ENCODE results near the gene CACNA1H.

CACNA1H gene

GRCh38 chr16:1129106-1129960 is 23.6 kb upstream of the CACNA1H start:
- no peak for TF ChIP-seq MAX (IDR thresholded peaks at IDR 0.05; ENCODE audit: low read depth, low read length)
- no peak overlapping the region for H3K4me3 ChIP-seq (ENCODE audit: low read depth, low read length)
- DNase-seq (ENCODE audit: low read depth): no peak

- DNase-seq (ENCODE audit: low read depth): no peak
- TF ChIP-seq CTCF (IDR thresholded peaks at IDR 0.05; ENCODE audit: low read depth, low read length): no peak
- no peak for TF ChIP-seq POLR2A (IDR thresholded peaks at IDR 0.05; ENCODE audit: extremely low read depth, insufficient read length)
- no peak for TF ChIP-seq MAX (IDR thresholded peaks at IDR 0.05; ENCODE audit: low read depth, low read length)
- no peak for TF ChIP-seq MYC (IDR thresholded peaks at IDR 0.05; ENCODE audit: low read depth, low read length)
Measured at GRCh38 chr16:1130382-1130781, 22.5 kb upstream of the CACNA1H start.

DNA sequence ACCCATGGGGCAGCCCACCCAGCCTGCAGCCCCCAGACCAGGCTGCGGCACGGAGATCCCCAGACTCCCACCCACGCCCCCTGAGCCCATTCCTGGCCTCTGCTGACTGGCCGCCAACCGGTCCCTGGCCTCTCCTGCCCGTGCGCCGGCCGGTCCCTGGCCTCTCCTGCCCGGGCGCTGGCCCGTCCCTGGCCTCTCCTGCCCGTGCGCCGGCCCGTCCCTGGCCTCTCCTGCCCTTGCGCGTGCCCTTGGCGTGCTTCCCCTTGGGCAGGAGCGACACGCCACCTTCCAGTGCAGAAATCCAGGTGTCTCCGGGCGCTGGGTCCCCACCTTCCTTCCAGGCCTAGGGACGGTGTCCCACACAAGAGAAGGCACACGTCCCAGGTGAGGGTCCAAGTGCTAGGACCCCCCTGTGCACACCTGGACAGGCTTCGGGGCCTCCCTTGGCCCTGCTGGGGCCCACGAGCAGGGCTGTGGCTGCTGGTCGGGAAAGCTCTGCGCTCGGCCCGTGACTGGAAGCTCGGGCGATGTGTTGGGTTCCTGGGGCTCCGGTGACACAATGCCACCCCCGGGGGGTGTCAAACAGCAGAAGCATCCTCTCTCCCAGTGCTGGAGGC is 21.4 kb upstream of the CACNA1H start:
- DNase-seq (ENCODE audit: low read depth): no peak
- TF ChIP-seq POLR2A (IDR thresholded peaks at IDR 0.05; ENCODE audit: extremely low read depth, insufficient read length): no peak
- TF ChIP-seq CTCF (IDR thresholded peaks at IDR 0.05; ENCODE audit: low read depth, low read length): no peak
- TF ChIP-seq MYC (IDR thresholded peaks at IDR 0.05; ENCODE audit: low read depth, low read length): no peak
- TF ChIP-seq MAX (IDR thresholded peaks at IDR 0.05; ENCODE audit: low read depth, low read length): no peak
- H3K4me3 ChIP-seq (ENCODE audit: low read depth, low read length): no peak overlapping the region

More at GRCh38 chr16:1130382-1130781, 22.5 kb upstream of the CACNA1H start:
- H3K4me3 ChIP-seq (ENCODE audit: low read depth, low read length): no peak overlapping the region

DNA sequence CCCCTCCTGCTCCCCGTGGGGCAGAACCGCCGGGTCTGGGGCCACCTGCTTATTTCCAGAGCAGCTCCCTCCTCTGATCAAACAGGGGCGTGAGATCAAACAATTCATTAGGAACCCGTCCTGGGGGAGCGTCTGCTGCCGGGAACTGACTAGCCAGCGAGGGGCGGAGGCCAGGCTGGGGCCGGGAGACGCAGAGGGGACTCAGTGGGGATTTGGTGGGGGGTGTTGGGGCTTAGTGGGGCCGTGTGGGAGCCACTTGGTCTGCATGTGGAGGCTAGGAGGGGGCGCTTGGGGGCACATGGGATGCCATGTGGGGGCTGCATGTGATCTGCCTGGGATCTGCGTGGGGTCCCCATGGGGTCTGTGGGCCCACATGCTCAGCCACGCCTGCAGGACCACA is 20.5 kb upstream of the CACNA1H start:
- TF ChIP-seq POLR2A (IDR thresholded peaks at IDR 0.05; ENCODE audit: extremely low read depth, insufficient read length) (no peak), CTCF (IDR thresholded peaks at IDR 0.05; ENCODE audit: low read depth, low read length) (no peak), MYC (IDR thresholded peaks at IDR 0.05; ENCODE audit: low read depth, low read length) (no peak), MAX (IDR thresholded peaks at IDR 0.05; ENCODE audit: low read depth, low read length) (no peak)
- DNase-seq (ENCODE audit: low read depth): no peak

GRCh38 chr16:1133271-1133670 is 19.6 kb upstream of the CACNA1H start:
- TF ChIP-seq MYC (IDR thresholded peaks at IDR 0.05; ENCODE audit: low read depth, low read length) (no peak), POLR2A (IDR thresholded peaks at IDR 0.05; ENCODE audit: extremely low read depth, insufficient read length) (no peak), MAX (IDR thresholded peaks at IDR 0.05; ENCODE audit: low read depth, low read length) (no peak), CTCF (IDR thresholded peaks at IDR 0.05; ENCODE audit: low read depth, low read length) (no peak)
- H3K4me3 ChIP-seq (ENCODE audit: low read depth, low read length): no peak overlapping the region
- DNase-seq (ENCODE audit: low read depth): no peak

More for the DNA sequence above, 20.5 kb upstream of the CACNA1H start:
- no peak overlapping the region for H3K4me3 ChIP-seq (ENCODE audit: low read depth, low read length)
